Globus pallidus (tissue), 1 donor: ENCODE data around the gene OSBPL5.

Source experiments
- DNase-seq: peaks from one replicate; pipeline ENCODE4 v3.0.0-alpha.2; 2015; ENCODE audit warnings: low spot score

The OSBPL5 gene

GRCh38 chr11:3163241-3163981 is 1.7 kb downstream of the OSBPL5 start:
- peak; percentile 53 for DNase-seq

GRCh38 chr11:3162410-3163240 is 2.5 kb downstream of the OSBPL5 start:
- DNase-seq: peak; percentile 81

GRCh38 chr11:3161720-3162409 is 3.2 kb downstream of the OSBPL5 start:
- DNase-seq: peak; percentile 8

- no peak for DNase-seq
Observed at GRCh38 chr11:3161309-3161708, 3.8 kb downstream of the OSBPL5 start.

- DNase-seq: peak; percentile 92
Observed at GRCh38 chr11:3160252-3161031, 4.7 kb downstream of the OSBPL5 start.

- peak; percentile 7 for DNase-seq
Observed at GRCh38 chr11:3159296-3160190, 5.6 kb downstream of the OSBPL5 start.

GRCh38 chr11:3158821-3159220 is 6.3 kb downstream of the OSBPL5 start:
- DNase-seq: no peak

- no peak for DNase-seq
Observed at GRCh38 chr11:3158131-3158591, 6.9 kb downstream of the OSBPL5 start.

- no peak for DNase-seq
Observed at GRCh38 chr11:3157381-3158130, 7.6 kb downstream of the OSBPL5 start.

GRCh38 chr11:3156661-3157311 is 8.3 kb downstream of the OSBPL5 start:
- DNase-seq: no peak

- no peak for DNase-seq
Observed at GRCh38 chr11:3156282-3156660, 8.8 kb downstream of the OSBPL5 start.

GRCh38 chr11:3155691-3156258 is 9.3 kb downstream of the OSBPL5 start:
- no peak for DNase-seq

GRCh38 chr11:3155216-3155615 is 9.9 kb downstream of the OSBPL5 start:
- DNase-seq: no peak

GRCh38 chr11:3154001-3154599 is 11.0 kb downstream of the OSBPL5 start:
- no peak for DNase-seq

GRCh38 chr11:3153291-3153861 is 11.7 kb downstream of the OSBPL5 start:
- peak; percentile 47 for DNase-seq

GRCh38 chr11:3152471-3153110 is 12.5 kb downstream of the OSBPL5 start:
- no peak for DNase-seq

GRCh38 chr11:3150726-3151125 is 14.4 kb downstream of the OSBPL5 start:
- DNase-seq: no peak

- no peak for DNase-seq
Observed at GRCh38 chr11:3149852-3150188, 15.3 kb downstream of the OSBPL5 start.
